ENCODE data around the gene PSMD12.

PSMD12 gene

DNA sequence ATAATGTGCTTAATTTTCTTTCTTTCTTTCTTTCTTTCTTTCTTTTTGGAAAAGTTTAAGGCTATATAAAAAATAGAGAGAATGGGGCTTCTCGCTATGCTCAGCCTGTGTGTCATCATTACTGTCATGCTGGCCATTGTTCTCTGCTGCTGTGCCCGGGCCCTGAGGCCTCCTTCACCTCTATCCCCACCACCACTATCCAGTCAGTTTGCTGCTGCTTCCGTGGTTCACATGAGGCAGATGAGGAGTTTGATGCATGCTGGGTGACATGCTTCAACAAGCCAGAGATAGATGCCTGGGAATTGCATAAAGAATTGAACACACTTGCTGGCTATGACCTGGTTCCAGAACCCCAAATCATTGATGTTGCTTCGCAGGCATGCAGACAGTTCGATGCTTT, 47.0 kb upstream of the PSMD12 start:
- TF ChIP-seq SIN3A (IDR thresholded peaks at IDR 0.05; ENCODE audit: borderline replicate concordance, insufficient read depth, low read length) (no peak), POLR2AphosphoS5 (IDR thresholded peaks at IDR 0.05; ENCODE audit: low read depth, low read length) (no peak), FOXP2 (optimal IDR thresholded peaks at IDR 0.05; ENCODE audit: borderline replicate concordance, extremely low read depth, extremely low read length, insufficient read depth) (no peak), TAF1 (IDR thresholded peaks at IDR 0.05; ENCODE audit: borderline replicate concordance, insufficient read depth, low read length) (no peak), REST (IDR thresholded peaks at IDR 0.05; ENCODE audit: insufficient read depth in 1 of 2, low read depth in 2 of 2, low read length in 2 of 2) (no peak)

DNA sequence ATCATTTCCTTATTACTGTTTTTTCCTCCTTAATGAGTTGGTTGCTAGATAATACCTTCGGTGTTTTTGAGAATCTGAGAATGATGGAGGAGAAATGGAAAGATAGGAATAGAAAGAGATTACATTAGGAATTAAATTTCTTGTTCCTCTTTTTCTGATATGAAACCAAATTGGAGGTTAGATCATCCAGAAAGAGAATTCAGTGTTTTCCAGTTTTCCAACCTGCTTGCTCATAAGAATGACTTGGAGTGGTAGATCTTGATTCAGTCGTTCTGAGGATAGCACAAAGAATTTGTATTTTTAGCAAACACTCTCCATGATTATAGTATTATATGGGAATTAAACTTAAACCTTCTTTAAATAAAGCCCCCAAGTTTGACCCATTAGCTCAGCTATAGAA, 46.6 kb upstream of the PSMD12 start:
- TF ChIP-seq SIN3A (IDR thresholded peaks at IDR 0.05; ENCODE audit: borderline replicate concordance, insufficient read depth, low read length) (no peak), REST (IDR thresholded peaks at IDR 0.05; ENCODE audit: insufficient read depth in 1 of 2, low read depth in 2 of 2, low read length in 2 of 2) (no peak), TAF1 (IDR thresholded peaks at IDR 0.05; ENCODE audit: borderline replicate concordance, insufficient read depth, low read length) (no peak), FOXP2 (optimal IDR thresholded peaks at IDR 0.05; ENCODE audit: borderline replicate concordance, extremely low read depth, extremely low read length, insufficient read depth) (no peak), POLR2AphosphoS5 (IDR thresholded peaks at IDR 0.05; ENCODE audit: low read depth, low read length) (no peak)

DNA sequence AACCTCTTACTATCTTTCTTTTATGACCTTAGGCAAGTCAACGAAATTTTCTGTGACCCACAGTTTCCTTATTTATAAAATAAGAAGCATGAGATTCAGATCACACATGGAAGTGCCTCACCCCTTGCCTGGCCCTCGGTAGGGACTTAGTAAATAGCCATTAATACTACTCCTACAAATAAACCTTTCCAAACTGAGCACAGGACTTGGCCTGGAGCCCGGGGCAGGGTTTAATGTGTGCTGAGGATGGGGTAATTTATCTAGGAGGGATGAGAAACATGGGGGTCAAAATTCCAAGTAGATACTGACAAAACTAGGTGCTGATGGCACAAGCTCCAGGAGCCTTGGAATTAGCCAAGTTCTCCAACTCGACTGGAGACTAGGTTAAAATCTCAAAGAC, 45.7 kb upstream of the PSMD12 start:
- TF ChIP-seq POLR2AphosphoS5 (IDR thresholded peaks at IDR 0.05; ENCODE audit: low read depth, low read length) (no peak), SIN3A (IDR thresholded peaks at IDR 0.05; ENCODE audit: borderline replicate concordance, insufficient read depth, low read length) (no peak), TAF1 (IDR thresholded peaks at IDR 0.05; ENCODE audit: borderline replicate concordance, insufficient read depth, low read length) (no peak), REST (IDR thresholded peaks at IDR 0.05; ENCODE audit: insufficient read depth in 1 of 2, low read depth in 2 of 2, low read length in 2 of 2) (no peak), FOXP2 (optimal IDR thresholded peaks at IDR 0.05; ENCODE audit: borderline replicate concordance, extremely low read depth, extremely low read length, insufficient read depth) (no peak)

GRCh38 chr17:67411397-67411796, 45.0 kb upstream of the PSMD12 start:
- TF ChIP-seq FOXP2 (optimal IDR thresholded peaks at IDR 0.05; ENCODE audit: borderline replicate concordance, extremely low read depth, extremely low read length, insufficient read depth) = no peak
- TF ChIP-seq SIN3A (IDR thresholded peaks at IDR 0.05; ENCODE audit: borderline replicate concordance, insufficient read depth, low read length) = no peak
- TF ChIP-seq POLR2AphosphoS5 (IDR thresholded peaks at IDR 0.05; ENCODE audit: low read depth, low read length) = no peak
- no peak for TF ChIP-seq REST (IDR thresholded peaks at IDR 0.05; ENCODE audit: insufficient read depth in 1 of 2, low read depth in 2 of 2, low read length in 2 of 2)
- no peak for TF ChIP-seq TAF1 (IDR thresholded peaks at IDR 0.05; ENCODE audit: borderline replicate concordance, insufficient read depth, low read length)

GRCh38 chr17:67403483-67403882, 37.1 kb upstream of the PSMD12 start:
- TF ChIP-seq SIN3A (IDR thresholded peaks at IDR 0.05; ENCODE audit: borderline replicate concordance, insufficient read depth, low read length) = no peak
- TF ChIP-seq REST (IDR thresholded peaks at IDR 0.05; ENCODE audit: insufficient read depth in 1 of 2, low read depth in 2 of 2, low read length in 2 of 2) = no peak
- TF ChIP-seq TAF1 (IDR thresholded peaks at IDR 0.05; ENCODE audit: borderline replicate concordance, insufficient read depth, low read length) = no peak
- no peak for TF ChIP-seq POLR2AphosphoS5 (IDR thresholded peaks at IDR 0.05; ENCODE audit: low read depth, low read length)
- no peak for TF ChIP-seq FOXP2 (optimal IDR thresholded peaks at IDR 0.05; ENCODE audit: borderline replicate concordance, extremely low read depth, extremely low read length, insufficient read depth)

Data from PFSK-1 (cell line).